Adrenal gland (tissue), 5 donors: ENCODE data around the gene TBC1D16.

Source experiments
- CTCF ChIP-seq, 6 experiments: fragments of 450-650 bp in 4 of 6; fragments of 200-600 bp in 2 of 6; sonication (generic) in 1 of 6; IDR thresholded peaks; 1 replicate in 5 of 6; 2 replicates in 1 of 6; pipeline versions ENCODE4 v1.5.1 to v1.8.0; 2016 to 2021; ENCODE audit warnings: antibody characterized with exemption in 6 of 6, mild to moderate bottlenecking in 2 of 6, moderate library complexity in 1 of 6
- POLR2A ChIP-seq, 2 donors: fragments of 450-650 bp; IDR thresholded peaks; one replicate each; pipeline ENCODE4 v1.6.1; 2017; ENCODE audit warnings: antibody characterized with exemption in 2 of 2, mild to moderate bottlenecking in 2 of 2, moderate library complexity in 1 of 2
- donor health status: DM: no; HTN: no; CAD: no.

DNA sequence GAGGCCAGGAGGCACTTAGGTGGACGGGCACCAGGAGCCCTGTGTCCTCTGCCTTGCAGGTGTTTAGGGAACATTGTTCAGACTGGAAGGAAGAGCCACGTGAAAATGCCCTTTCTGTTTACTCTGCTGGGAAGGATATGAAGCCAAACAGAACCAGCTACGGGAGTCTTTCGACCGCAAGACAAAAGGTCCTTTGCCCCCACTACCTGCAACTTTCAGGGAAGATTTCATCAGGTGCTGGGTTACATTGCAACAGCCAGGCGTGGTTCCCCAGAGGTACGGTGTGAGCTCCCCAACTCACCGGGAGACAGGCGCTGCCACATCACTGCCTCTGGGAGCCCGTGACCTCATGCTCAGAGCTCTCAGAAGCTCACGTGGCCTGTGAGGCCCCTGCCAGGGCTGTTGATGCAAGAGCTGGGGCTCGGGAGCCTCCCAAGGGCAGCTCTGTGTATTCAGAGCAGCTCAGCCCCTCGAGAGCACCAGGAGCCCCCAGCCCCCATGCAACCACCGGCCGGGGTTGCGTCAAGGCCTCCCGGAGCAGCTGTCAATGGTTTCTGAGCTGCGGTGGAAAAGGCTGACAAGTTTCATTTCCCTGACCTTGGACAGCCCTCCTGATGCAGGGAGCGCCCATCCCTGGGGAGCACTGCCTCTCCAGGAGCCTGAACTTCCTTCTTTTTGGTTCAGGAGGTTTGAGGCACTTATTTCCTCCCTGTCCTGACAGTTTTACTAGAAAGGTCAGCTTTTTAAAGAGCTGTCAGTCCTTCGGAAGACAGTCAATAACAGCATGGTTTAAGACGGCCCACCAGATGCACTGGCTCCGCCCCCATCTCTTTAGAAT lies 42.1 kb downstream of the TBC1D16 start:
- peak in 1 of 2 donors; percentile 54 for TF ChIP-seq POLR2A (IDR thresholded peaks at IDR 0.05)
- TF ChIP-seq CTCF (IDR thresholded peaks at IDR 0.05), result no peak
